HEK293 (cell line): ENCODE results near the gene ANO8.

Source experiments
- CTCF ChIA-PET: fragments of 350-600 bp; formaldehyde crosslinking; extraction: SDS; loops from one replicate; lab custom pipeline; 2021; ENCODE audit warnings: antibody characterized with exemption; lab: Yijun Ruan, JAX
- POLR2A ChIA-PET: fragments of 300-600 bp; formaldehyde crosslinking; extraction: SDS; loops from one replicate; lab custom pipeline; 2020; ENCODE audit warnings: antibody characterized with exemption, inconsistent platforms; lab: Yijun Ruan, JAX
- H3K27ac ChIP-seq: fragments of 200-500 bp; sonication (Bioruptor generic); 2 replicates; pipeline ENCODE4 v1.5.1; 2014; ENCODE audit warnings: low read depth, low read length, control low read depth, inconsistent platforms; ENCODE audit errors: extremely low read depth
- H3K36me3 ChIP-seq, 2 experiments: fragments of 200-500 bp in 1 of 2; sonication (Bioruptor generic) in 1 of 2; 1 replicate in 1 of 2; 2 replicates in 1 of 2; pipeline ENCODE4 v1.5.1; 2014 to 2017; ENCODE audit warnings: inconsistent platforms in 2 of 2, low read length in 2 of 2; ENCODE audit not compliant: control insufficient read depth in 2 of 2, insufficient read depth in 1 of 2
- H3K4me1 ChIP-seq: fragments of 200-500 bp; sonication (Bioruptor generic); 2 replicates; pipeline ENCODE4 v1.5.1; 2014; ENCODE audit warnings: mild to moderate bottlenecking, low read length, inconsistent platforms; ENCODE audit not compliant: control insufficient read depth, insufficient read depth
- H3K4me3 ChIP-seq: 2 replicates; pipeline ENCODE4 v1.5.1; 2011; ENCODE audit warnings: low read depth, mild to moderate bottlenecking, control low read depth, low read length, moderate library complexity
- H3K9me3 ChIP-seq: fragments of 200-500 bp; sonication (Bioruptor generic); 2 replicates; pipeline ENCODE4 v1.5.1; 2014; ENCODE audit warnings: low read depth, low read length, inconsistent platforms; ENCODE audit not compliant: control insufficient read depth, insufficient read depth
- ATF2 ChIP-seq: fragments of 450-650 bp; formaldehyde crosslinking; IDR thresholded peaks from 2 replicates; pipeline ENCODE4 v1.5.1; 2016; ENCODE audit warnings: missing biosample characterization, missing genetic modification characterization, low read depth
- KLF17 ChIP-seq: fragments of 450-650 bp; formaldehyde crosslinking; IDR thresholded peaks from 2 replicates; pipeline ENCODE4 v1.5.1; 2016; ENCODE audit warnings: missing biosample characterization, missing genetic modification characterization
- SP3 ChIP-seq: fragments of 450-650 bp; formaldehyde crosslinking; IDR thresholded peaks from 2 replicates; pipeline ENCODE4 v1.5.1; 2016; ENCODE audit warnings: missing biosample characterization, missing genetic modification characterization
- ZFHX2 ChIP-seq: fragments of 450-650 bp; formaldehyde crosslinking; conservative IDR thresholded peaks from 2 replicates; pipeline ENCODE4 v1.5.1; 2016; ENCODE audit warnings: missing biosample characterization, missing genetic modification characterization
- ZIC2 ChIP-seq: fragments of 450-650 bp; formaldehyde crosslinking; IDR thresholded peaks from 2 replicates; pipeline ENCODE4 v1.5.1; 2016; ENCODE audit warnings: missing biosample characterization, missing genetic modification characterization
- ZNF157 ChIP-seq: fragments of 450-650 bp; formaldehyde crosslinking; IDR thresholded peaks from 2 replicates; pipeline ENCODE4 v1.5.1; 2016; ENCODE audit warnings: missing biosample characterization, missing genetic modification characterization
- ZNF202 ChIP-seq: fragments of 450-650 bp; formaldehyde crosslinking; IDR thresholded peaks from 2 replicates; pipeline ENCODE4 v1.5.1; 2016; ENCODE audit warnings: missing biosample characterization, missing genetic modification characterization, borderline replicate concordance
- ZNF223 ChIP-seq: fragments of 450-650 bp; formaldehyde crosslinking; IDR thresholded peaks from 2 replicates; pipeline ENCODE4 v1.5.1; 2016; ENCODE audit warnings: missing biosample characterization, missing genetic modification characterization
- ZNF248 ChIP-seq: fragments of 450-650 bp; formaldehyde crosslinking; IDR thresholded peaks from 2 replicates; pipeline ENCODE4 v1.5.1; 2017; ENCODE audit warnings: missing biosample characterization, missing genetic modification characterization
- ZNF335 ChIP-seq: fragments of 450-650 bp; formaldehyde crosslinking; conservative IDR thresholded peaks from 2 replicates; pipeline ENCODE4 v1.5.1; 2016; ENCODE audit warnings: missing biosample characterization, missing genetic modification characterization
- ZNF362 ChIP-seq: fragments of 450-650 bp; formaldehyde crosslinking; IDR thresholded peaks from 2 replicates; pipeline ENCODE4 v1.5.1; 2016; ENCODE audit warnings: missing biosample characterization, missing genetic modification characterization
- ZNF37A ChIP-seq: fragments of 450-650 bp; IDR thresholded peaks from 2 replicates; pipeline ENCODE4 v1.5.1; 2018; ENCODE audit warnings: missing biosample characterization, missing genetic modification characterization
- ZNF398 ChIP-seq: fragments of 450-650 bp; formaldehyde crosslinking; IDR thresholded peaks from 2 replicates; pipeline ENCODE4 v1.5.1; 2017; ENCODE audit warnings: missing biosample characterization, missing genetic modification characterization
- ZNF530 ChIP-seq: fragments of 450-650 bp; formaldehyde crosslinking; IDR thresholded peaks from 2 replicates; pipeline ENCODE4 v1.5.1; 2016; ENCODE audit warnings: low read depth, missing biosample characterization, missing genetic modification characterization
- ZNF561 ChIP-seq: fragments of 450-650 bp; IDR thresholded peaks from 2 replicates; pipeline ENCODE4 v1.5.1; 2018; ENCODE audit warnings: missing biosample characterization, missing genetic modification characterization, borderline replicate concordance
- ZNF621 ChIP-seq: fragments of 450-650 bp; formaldehyde crosslinking; IDR thresholded peaks from 2 replicates; pipeline ENCODE4 v1.5.1; 2017; ENCODE audit warnings: missing biosample characterization, missing genetic modification characterization
- ZNF658 ChIP-seq: fragments of 450-650 bp; formaldehyde crosslinking; IDR thresholded peaks from 2 replicates; pipeline ENCODE4; 2016; ENCODE audit warnings: missing biosample characterization, missing genetic modification characterization
- ZNF791 ChIP-seq: fragments of 450-650 bp; formaldehyde crosslinking; IDR thresholded peaks from 2 replicates; pipeline ENCODE4 v1.5.1; 2016; ENCODE audit warnings: missing biosample characterization, missing genetic modification characterization
- TF ChIP-seq, protein P1 (sequence below): fragments of 450-650 bp; IDR thresholded peaks from 2 replicates; pipeline ENCODE4 v1.5.1; 2018; ENCODE audit warnings: missing biosample characterization, missing genetic modification characterization
- TF ChIP-seq, protein P2 (sequence below): fragments of 450-650 bp; formaldehyde crosslinking; IDR thresholded peaks from 2 replicates; pipeline ENCODE4 v1.5.1; 2016; ENCODE audit warnings: missing biosample characterization, missing genetic modification characterization
- TF ChIP-seq, protein P3 (sequence below): fragments of 450-650 bp; formaldehyde crosslinking; IDR thresholded peaks from 2 replicates; pipeline ENCODE4 v1.5.1; 2017; ENCODE audit warnings: missing biosample characterization, missing genetic modification characterization

ANO8 gene

DNA sequence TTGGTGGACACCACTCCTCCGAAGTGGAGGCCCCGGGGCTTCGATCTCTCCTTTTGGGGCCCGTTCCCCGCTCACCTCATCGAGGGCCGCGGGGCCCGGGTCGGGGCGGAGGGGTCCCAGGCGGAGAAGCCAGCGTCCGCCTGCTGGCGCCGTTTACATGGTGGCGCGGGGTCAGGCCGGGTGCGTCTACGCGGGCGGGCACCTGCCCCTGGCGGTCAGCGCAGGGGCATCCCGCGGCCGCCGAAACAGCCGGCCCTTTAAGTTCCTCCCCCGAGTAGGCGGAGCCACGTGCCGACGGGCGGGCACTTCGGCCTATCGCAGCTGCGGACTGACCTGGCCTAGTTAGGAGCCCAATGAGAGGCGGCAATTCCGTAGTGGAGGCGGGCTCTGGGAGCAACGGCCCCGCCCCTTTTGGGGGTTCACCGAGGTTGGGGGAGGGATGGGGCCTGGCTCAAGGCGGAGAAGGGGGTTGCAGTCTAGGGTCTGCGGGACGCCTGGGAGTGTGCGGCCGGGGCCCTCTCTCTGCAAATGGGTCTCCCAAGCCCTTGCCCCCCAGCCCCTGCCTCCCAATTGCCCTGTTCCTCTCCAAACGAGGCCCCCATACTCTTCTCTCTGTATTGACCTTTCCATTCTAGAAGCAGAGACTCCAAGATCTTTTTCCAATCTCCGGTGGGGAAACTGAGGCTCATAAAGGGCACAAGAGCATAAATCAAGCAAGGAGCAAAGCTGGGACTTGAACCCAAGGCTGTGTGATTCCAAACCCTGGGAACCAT, 31.3 kb downstream of the ANO8 start, which contains the start of gene ABHD8 (continued):
- TF ChIP-seq, protein P1, sequence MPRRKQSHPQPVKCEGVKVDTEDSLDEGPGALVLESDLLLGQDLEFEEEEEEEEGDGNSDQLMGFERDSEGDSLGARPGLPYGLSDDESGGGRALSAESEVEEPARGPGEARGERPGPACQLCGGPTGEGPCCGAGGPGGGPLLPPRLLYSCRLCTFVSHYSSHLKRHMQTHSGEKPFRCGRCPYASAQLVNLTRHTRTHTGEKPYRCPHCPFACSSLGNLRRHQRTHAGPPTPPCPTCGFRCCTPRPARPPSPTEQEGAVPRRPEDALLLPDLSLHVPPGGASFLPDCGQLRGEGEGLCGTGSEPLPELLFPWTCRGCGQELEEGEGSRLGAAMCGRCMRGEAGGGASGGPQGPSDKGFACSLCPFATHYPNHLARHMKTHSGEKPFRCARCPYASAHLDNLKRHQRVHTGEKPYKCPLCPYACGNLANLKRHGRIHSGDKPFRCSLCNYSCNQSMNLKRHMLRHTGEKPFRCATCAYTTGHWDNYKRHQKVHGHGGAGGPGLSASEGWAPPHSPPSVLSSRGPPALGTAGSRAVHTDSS (tag by site-specific recombination), result no peak
- no peak for TF ChIP-seq ZNF37A
- TF ChIP-seq KLF17 (tag by site-specific recombination), result no peak
- TF ChIP-seq ZNF621 (tag by site-specific recombination), result no peak
- TF ChIP-seq ZNF791, result no peak
- no peak for TF ChIP-seq ATF2
- no peak for TF ChIP-seq ZNF530
- TF ChIP-seq ZNF248 (tag by site-specific recombination), result no peak
- TF ChIP-seq ZNF157 (tag by site-specific recombination), result no peak
- TF ChIP-seq, protein P2, sequence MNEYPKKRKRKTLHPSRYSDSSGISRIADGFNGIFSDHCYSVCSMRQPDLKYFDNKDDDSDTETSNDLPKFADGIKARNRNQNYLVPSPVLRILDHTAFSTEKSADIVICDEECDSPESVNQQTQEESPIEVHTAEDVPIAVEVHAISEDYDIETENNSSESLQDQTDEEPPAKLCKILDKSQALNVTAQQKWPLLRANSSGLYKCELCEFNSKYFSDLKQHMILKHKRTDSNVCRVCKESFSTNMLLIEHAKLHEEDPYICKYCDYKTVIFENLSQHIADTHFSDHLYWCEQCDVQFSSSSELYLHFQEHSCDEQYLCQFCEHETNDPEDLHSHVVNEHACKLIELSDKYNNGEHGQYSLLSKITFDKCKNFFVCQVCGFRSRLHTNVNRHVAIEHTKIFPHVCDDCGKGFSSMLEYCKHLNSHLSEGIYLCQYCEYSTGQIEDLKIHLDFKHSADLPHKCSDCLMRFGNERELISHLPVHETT (tag by site-specific recombination), result no peak

DNA sequence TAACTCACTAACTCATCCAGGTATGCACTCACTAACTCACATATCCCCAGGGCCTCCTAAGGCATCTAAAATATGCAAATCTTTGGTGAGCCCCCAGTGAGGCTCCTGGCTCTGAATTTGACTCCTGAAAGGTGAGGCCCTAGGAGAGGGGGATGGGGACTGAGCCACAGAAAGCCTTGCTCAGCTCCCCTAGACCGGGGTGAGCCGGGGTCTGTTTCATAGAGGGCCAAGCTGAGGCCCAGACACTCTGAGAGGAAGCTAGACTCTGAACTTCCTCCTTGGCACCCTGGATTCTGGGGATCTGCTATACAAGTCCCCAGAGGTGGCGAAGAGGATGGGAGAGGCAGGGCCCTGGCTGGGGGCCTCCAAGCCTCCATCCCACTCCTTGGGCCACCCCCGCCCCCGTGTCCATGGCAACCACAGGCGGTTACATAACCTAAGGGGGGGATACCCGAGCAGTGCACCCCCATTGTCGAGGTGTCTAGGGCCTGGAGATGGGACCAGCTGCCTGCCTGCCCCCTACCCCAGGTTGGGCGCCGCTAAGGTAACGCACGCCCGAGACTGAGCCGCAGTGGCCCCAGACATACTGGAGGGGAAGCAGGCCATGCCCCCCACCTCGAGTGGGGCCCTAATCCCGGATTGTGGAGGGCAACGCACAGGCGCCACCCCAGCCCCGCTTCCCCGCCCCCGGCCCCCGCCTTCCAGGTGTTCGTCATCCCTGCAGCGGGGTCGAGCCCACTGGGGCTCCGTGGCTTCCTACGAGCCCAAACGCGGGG, 32.1 kb downstream of the ANO8 start:
- Histone ChIP-seq H3K9me3 (no peaks in the 10 kb centered on the region), H3K4me1 (peaks cover 3% of the 10 kb centered on the region), H3K36me3 (peaks cover 0 to 28% of the 10 kb centered on the region in 2 experiments; a peak in 2 of 3 replicates), H3K4me3 (peak overlapping the region; percentile 79), H3K27ac (peak overlapping the region; percentile 65)
- ChIA-PET CTCF (interaction anchor here (0.6 to 1.6 kb wide), 4 partner anchors 9 to 127 kb away, joined by 3 to 6 read pairs (median 4); no protein-coding TSS in a partner anchor), POLR2A (interaction anchor here (0.6 to 1.5 kb wide), 3 partner anchors 8 to 36 kb away, joined by 3 to 8 read pairs (median 4); no protein-coding TSS in a partner anchor)
- TF ChIP-seq, protein P3, sequence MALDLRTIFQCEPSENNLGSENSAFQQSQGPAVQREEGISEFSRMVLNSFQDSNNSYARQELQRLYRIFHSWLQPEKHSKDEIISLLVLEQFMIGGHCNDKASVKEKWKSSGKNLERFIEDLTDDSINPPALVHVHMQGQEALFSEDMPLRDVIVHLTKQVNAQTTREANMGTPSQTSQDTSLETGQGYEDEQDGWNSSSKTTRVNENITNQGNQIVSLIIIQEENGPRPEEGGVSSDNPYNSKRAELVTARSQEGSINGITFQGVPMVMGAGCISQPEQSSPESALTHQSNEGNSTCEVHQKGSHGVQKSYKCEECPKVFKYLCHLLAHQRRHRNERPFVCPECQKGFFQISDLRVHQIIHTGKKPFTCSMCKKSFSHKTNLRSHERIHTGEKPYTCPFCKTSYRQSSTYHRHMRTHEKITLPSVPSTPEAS, result no peak
- peak; percentile 82 for TF ChIP-seq ZNF398
- TF ChIP-seq ZNF202 (tag by site-specific recombination), result no peak
- TF ChIP-seq ZNF362 (tag by site-specific recombination), result no peak
- TF ChIP-seq ZNF335 (tag by site-specific recombination), result peak; percentile 92
- TF ChIP-seq ZFHX2, result peak; percentile 55
- no peak for TF ChIP-seq SP3 (tag by site-specific recombination)
- TF ChIP-seq ZNF561, result no peak
- no peak for TF ChIP-seq ZNF223 (tag by site-specific recombination)
- TF ChIP-seq ZIC2 (tag by site-specific recombination), result no peak
- TF ChIP-seq ZNF658, result no peak
